Effector CD4-positive, alpha-beta T cell (primary cell): ENCODE measurements around the gene DPP6.
"Not testable (repeated sequence)": the region's sequence is repeated elsewhere in the genome, so short reads cannot be mapped to it uniquely, and the experiment has no call there.

Source experiments
- DNase-seq: peaks from one replicate; pipeline ENCODE4 v3.0.0-alpha.2; 2020

The DPP6 gene

GRCh38 chr7:154916381-154916780 is 864.2 kb downstream of the DPP6 start:
- no peak for DNase-seq

GRCh38 chr7:154916856-154917807 is 864.9 kb downstream of the DPP6 start:
- no peak for DNase-seq

- DNase-seq = no peak
These were observed 865.6 kb downstream of the DPP6 start for GRCh38 chr7:154917808-154918160.

GRCh38 chr7:154918266-154918665 is 866.1 kb downstream of the DPP6 start:
- DNase-seq = no peak

- no peak for DNase-seq
These were observed 866.5 kb downstream of the DPP6 start for GRCh38 chr7:154918741-154919140.

- DNase-seq = no peak
These were observed 867.4 kb downstream of the DPP6 start for GRCh38 chr7:154919344-154920225.

- DNase-seq = not testable (repeated sequence)
These were observed 870.3 kb downstream of the DPP6 start for GRCh38 chr7:154922472-154922871.

- DNase-seq = peak; percentile 78
These were observed 875.5 kb downstream of the DPP6 start for GRCh38 chr7:154927624-154928125.

- DNase-seq = peak; percentile 35
These were observed 876.2 kb downstream of the DPP6 start for GRCh38 chr7:154928136-154929005.

GRCh38 chr7:154929006-154929726 is 877.0 kb downstream of the DPP6 start:
- no peak for DNase-seq

GRCh38 chr7:154931906-154932305 is 879.7 kb downstream of the DPP6 start:
- DNase-seq = no peak

GRCh38 chr7:154934353-154934952 is 882.3 kb downstream of the DPP6 start:
- DNase-seq = not testable (repeated sequence)

GRCh38 chr7:154937837-154938236 is 885.6 kb downstream of the DPP6 start:
- no peak for DNase-seq

- DNase-seq = no peak
These were observed 890.5 kb downstream of the DPP6 start for GRCh38 chr7:154942691-154943090.
